Lower lobe of right lung (tissue), 2 donors: ENCODE data around the gene DLL3. TPM values are rescaled to one million over a fixed set of nuclear protein-coding genes. Genes with fewer than 3 reads are reported as not detected.
A peak's percentile ranks its signal among the peaks of the same experiment; 100 is the strongest.

ENCODE experiments used
- ATAC-seq, 2 donors: fragments of 200-7000 bp; cut with Tn5 transposase; one replicate each; pipeline ENCODE4 v1.9.1; 2020 to 2022; ENCODE audit warnings: mild to moderate bottlenecking in 2 of 2, moderate library complexity in 2 of 2
- DNase-seq: peaks from one replicate; pipeline ENCODE4 v3.0.0-alpha.2; 2020
- H3K27ac ChIP-seq: fragments of 200-600 bp; one replicate; pipeline ENCODE4 v1.8.0; 2022
- H3K27me3 ChIP-seq: fragments of 200-600 bp; one replicate; pipeline ENCODE4 v1.8.0; 2022; ENCODE audit warnings: low read depth
- H3K36me3 ChIP-seq: fragments of 200-600 bp; one replicate; pipeline ENCODE4 v1.8.0; 2022; ENCODE audit warnings: mild to moderate bottlenecking
- H3K4me1 ChIP-seq: fragments of 200-600 bp; one replicate; pipeline ENCODE4 v1.8.0; 2022
- H3K4me3 ChIP-seq: fragments of 200-600 bp; one replicate; pipeline ENCODE4 v1.8.0; 2022; ENCODE audit warnings: mild to moderate bottlenecking
- H3K9me3 ChIP-seq: fragments of 200-600 bp; one replicate; pipeline ENCODE4 v1.8.0; 2022
- CTCF ChIP-seq: fragments of 200-600 bp; IDR thresholded peaks from one replicate; pipeline ENCODE4 v1.8.0; 2022; ENCODE audit warnings: antibody characterized with exemption, mild to moderate bottlenecking
- intact Hi-C: fragments of 100-400 bp; cut with DNase I; formaldehyde crosslinking; loops from one replicate; pipeline ENCODE4 v1.11.0; 2022
- total RNA-seq: library from RNA; stranded (reverse); fragmentation: NEBNext Ultra II Directional; extraction: Animal tissue kit (Norgen Biotek cat#: 25700); gene quantifications from one replicate; pipeline ENCODE4 v1.2.1, GENCODE V29; 2021
- donor health status: DM: no; HTN: yes; CAD: no; lungs with severe emphysema.

DLL3 gene
- total RNA-seq, 1 donor from 2014 or later = not detected

DNA sequence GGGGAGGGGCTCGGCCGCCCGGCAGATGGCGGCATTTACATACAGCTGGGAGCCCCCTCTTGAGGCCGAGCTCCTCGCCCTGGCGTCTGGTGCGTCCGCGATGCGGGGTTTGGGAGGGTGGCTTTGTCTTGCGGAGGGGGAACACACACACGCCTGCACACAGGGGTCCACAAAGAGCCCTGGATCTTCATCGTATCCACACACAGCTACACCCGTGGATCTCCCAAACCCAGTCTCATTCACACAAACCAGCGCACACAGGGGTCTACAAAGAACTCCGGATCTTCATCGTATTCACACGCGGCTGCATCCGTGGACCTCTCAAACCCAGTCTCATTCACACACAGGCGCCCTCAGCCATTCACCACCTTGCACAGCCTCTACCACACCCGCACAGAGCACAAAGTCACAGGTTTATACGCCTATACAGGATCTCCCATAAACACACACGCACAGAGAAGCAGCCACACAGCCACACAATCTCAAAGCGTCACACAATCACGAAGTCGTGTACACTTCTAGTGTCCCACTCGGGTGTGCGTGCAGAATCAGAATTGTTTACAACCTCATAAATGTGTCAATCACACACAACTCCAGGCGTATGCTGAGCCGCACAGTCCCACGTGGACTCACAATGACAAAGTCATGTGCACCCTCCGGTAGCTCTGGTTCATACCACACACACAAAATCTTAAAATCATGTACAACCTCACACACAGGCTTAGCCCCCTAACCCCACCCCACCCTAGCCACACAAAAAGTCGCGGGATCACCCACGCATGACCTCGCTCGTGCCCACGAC, 550 bp upstream of the DLL3 start:
- intact Hi-C loops = no loop called here
- H3K9me3 ChIP-seq = no peaks in the 10 kb centered on the region
- no peak overlapping the region for H3K27ac ChIP-seq
- peak; percentile 16 for TF ChIP-seq CTCF
- peaks cover 64% of the 10 kb centered on the region for H3K27me3 ChIP-seq
- H3K4me3 ChIP-seq = no peak overlapping the region
- peak in 1 of 2 donors; percentile 8 for ATAC-seq
- H3K4me1 ChIP-seq = peaks cover 19% of the 10 kb centered on the region
- no peak for DNase-seq
- no peaks in the 10 kb centered on the region for H3K36me3 ChIP-seq

DNA sequence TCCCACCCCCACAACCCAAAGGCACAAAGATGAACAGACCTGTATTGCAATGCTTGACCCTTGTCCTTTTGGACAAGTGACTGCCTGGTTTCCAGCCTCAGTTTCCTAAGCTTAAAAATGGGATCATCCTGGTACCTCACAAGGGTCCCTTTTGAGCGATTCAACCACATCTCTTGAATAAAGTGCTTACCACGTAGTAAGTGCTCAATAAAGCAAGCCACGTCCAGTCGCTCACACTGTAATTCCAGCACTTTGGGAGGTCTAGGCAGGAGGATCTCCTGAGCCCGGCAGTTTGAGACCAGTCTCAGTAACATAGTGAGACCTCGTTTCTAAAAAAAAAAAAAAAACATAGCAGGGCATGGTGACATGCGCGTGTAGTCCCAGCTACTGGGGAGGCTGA, 1.2 kb downstream of the DLL3 start:
- ATAC-seq = no peak
- H3K4me3 ChIP-seq = no peak overlapping the region
- H3K36me3 ChIP-seq = no peaks in the 10 kb centered on the region
- no peak for DNase-seq
- H3K9me3 ChIP-seq = no peaks in the 10 kb centered on the region
- no peak for TF ChIP-seq CTCF
- peaks cover 19% of the 10 kb centered on the region for H3K4me1 ChIP-seq
- H3K27me3 ChIP-seq = peaks cover 80% of the 10 kb centered on the region
- no peak overlapping the region for H3K27ac ChIP-seq
- intact Hi-C loops = no loop called here

DNA sequence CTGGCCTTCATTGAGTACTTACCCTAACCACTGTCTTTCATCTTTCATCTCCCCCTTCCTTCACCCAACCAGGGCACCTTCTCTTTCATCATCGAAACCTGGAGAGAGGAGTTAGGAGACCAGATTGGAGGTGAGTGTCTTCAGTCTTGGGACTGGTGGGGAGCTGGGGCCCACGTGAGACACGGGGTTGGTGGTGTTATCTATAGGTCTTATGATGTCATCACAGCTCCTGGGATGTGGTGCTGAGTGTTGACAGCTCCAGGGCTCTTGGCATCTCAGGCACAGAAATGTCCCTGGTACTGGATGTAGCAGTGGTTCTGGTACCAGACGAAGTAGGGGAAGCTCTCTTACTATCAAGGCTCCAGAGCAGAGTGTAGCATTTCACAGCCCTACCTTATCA, 1.8 kb downstream of the DLL3 start:
- no peak for DNase-seq
- Histone ChIP-seq H3K27ac (no peak overlapping the region), H3K4me1 (peaks cover 19% of the 10 kb centered on the region), H3K9me3 (no peaks in the 10 kb centered on the region), H3K4me3 (no peak overlapping the region), H3K36me3 (no peaks in the 10 kb centered on the region), H3K27me3 (peaks cover 86% of the 10 kb centered on the region)
- ATAC-seq = no peak
- intact Hi-C loops = no loop called here
- no peak for TF ChIP-seq CTCF

- ATAC-seq = no peak
- TF ChIP-seq CTCF = no peak
- H3K27me3 ChIP-seq = peaks cover 88% of the 10 kb centered on the region
- intact Hi-C loops = no loop called here
- no peaks in the 10 kb centered on the region for H3K36me3 ChIP-seq
- H3K4me3 ChIP-seq = no peak overlapping the region
- DNase-seq = no peak
- peaks cover 19% of the 10 kb centered on the region for H3K4me1 ChIP-seq
- H3K27ac ChIP-seq = no peak overlapping the region
- no peaks in the 10 kb centered on the region for H3K9me3 ChIP-seq
Observed at GRCh38 chr19:39501340-39501739, 2.6 kb downstream of the DLL3 start.

DNA sequence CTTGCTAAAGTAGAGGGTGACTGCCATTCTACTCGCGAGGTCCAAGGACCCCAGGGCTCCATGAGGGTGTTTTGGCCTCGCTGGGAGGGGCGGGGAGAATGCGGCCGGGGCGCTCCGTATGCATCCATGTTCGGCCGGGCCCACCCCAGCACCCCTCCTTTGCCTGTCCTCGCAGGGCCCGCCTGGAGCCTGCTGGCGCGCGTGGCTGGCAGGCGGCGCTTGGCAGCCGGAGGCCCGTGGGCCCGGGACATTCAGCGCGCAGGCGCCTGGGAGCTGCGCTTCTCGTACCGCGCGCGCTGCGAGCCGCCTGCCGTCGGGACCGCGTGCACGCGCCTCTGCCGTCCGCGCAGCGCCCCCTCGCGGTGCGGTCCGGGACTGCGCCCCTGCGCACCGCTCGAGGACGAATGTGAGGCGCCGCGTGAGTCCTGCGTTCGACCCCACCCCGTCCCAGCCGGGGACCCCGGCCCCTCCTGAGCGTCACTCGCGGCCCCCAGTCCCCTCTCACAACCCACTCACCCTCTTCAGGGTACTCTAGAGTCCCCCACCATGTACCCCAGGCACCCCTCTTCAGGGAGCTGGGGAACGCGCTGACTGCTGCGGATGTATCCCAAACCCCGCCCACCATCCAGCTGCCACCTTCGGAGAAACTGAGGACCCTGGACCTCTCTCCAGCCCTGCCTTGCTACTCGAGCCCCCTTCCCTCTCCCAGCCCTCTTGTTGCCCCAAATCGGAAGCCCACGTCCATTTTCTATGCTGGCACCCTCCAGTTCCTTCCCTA, 4.1 kb downstream of the DLL3 start:
- H3K9me3 ChIP-seq = no peaks in the 10 kb centered on the region
- ATAC-seq (peak; percentile 85 to 92), DNase-seq (peak; percentile 77)
- H3K4me3 ChIP-seq = no peak overlapping the region
- peaks cover 16% of the 10 kb centered on the region for H3K4me1 ChIP-seq
- TF ChIP-seq CTCF = peak; percentile 81
- intact Hi-C loops = no loop called here
- H3K36me3 ChIP-seq = no peaks in the 10 kb centered on the region
- no peak overlapping the region for H3K27ac ChIP-seq
- H3K27me3 ChIP-seq = peaks cover 86% of the 10 kb centered on the region
